Measurements from ENCODE around the gene ABCB11.
A peak's percentile ranks its signal among the peaks of the same experiment; 100 is the strongest.
"Not testable (repeated sequence)": the region's sequence is repeated elsewhere in the genome, so short reads cannot be mapped to it uniquely, and the experiment has no call there.

DNA sequence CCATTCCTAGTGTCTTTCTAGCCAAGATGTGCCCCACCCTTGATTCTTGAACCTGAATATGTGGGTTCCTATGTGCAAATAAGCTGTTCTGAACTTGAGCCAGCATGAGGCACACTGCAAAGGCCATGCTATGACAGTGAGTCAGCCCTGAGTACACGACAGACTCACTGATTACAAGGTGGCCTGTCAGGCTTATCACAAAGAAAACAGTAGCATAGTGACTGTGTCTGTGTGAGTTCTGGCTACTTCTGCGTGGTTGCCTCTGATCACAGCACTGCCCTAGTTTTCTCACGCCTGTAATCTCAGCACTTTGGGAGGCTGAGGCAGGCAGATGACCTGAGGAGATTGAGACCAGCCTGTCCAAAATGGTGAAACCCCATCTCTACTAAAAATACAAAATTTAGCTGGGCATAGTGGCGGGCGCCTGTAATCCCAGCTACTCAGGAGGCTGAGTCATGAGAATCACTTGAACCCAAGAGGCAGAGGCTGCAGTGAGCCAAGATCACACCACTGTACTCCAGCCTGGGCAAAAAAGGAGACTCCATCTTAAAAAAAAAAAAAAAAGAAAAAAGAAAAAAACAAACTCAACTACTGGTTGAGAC is 18.8 kb downstream of the ABCB11 start:
- TF ChIP-seq, protein P1, sequence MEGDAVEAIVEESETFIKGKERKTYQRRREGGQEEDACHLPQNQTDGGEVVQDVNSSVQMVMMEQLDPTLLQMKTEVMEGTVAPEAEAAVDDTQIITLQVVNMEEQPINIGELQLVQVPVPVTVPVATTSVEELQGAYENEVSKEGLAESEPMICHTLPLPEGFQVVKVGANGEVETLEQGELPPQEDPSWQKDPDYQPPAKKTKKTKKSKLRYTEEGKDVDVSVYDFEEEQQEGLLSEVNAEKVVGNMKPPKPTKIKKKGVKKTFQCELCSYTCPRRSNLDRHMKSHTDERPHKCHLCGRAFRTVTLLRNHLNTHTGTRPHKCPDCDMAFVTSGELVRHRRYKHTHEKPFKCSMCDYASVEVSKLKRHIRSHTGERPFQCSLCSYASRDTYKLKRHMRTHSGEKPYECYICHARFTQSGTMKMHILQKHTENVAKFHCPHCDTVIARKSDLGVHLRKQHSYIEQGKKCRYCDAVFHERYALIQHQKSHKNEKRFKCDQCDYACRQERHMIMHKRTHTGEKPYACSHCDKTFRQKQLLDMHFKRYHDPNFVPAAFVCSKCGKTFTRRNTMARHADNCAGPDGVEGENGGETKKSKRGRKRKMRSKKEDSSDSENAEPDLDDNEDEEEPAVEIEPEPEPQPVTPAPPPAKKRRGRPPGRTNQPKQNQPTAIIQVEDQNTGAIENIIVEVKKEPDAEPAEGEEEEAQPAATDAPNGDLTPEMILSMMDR (IDR thresholded peaks at IDR 0.05; ENCODE audit: low read depth, low read length, missing input control): not testable (repeated sequence)
- TF ChIP-seq YY1 (IDR thresholded peaks at IDR 0.05): peak; percentile 42
- TF ChIP-seq FOXA1 (IDR thresholded peaks at IDR 0.05): peak; percentile 83
- TF ChIP-seq, protein P2, sequence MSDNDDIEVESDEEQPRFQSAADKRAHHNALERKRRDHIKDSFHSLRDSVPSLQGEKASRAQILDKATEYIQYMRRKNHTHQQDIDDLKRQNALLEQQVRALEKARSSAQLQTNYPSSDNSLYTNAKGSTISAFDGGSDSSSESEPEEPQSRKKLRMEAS (IDR thresholded peaks at IDR 0.05): peak; percentile 55
- TF ChIP-seq RAD21 (IDR thresholded peaks at IDR 0.05): peak in 1 of 2 donors; percentile 31
- TF ChIP-seq, protein P3, sequence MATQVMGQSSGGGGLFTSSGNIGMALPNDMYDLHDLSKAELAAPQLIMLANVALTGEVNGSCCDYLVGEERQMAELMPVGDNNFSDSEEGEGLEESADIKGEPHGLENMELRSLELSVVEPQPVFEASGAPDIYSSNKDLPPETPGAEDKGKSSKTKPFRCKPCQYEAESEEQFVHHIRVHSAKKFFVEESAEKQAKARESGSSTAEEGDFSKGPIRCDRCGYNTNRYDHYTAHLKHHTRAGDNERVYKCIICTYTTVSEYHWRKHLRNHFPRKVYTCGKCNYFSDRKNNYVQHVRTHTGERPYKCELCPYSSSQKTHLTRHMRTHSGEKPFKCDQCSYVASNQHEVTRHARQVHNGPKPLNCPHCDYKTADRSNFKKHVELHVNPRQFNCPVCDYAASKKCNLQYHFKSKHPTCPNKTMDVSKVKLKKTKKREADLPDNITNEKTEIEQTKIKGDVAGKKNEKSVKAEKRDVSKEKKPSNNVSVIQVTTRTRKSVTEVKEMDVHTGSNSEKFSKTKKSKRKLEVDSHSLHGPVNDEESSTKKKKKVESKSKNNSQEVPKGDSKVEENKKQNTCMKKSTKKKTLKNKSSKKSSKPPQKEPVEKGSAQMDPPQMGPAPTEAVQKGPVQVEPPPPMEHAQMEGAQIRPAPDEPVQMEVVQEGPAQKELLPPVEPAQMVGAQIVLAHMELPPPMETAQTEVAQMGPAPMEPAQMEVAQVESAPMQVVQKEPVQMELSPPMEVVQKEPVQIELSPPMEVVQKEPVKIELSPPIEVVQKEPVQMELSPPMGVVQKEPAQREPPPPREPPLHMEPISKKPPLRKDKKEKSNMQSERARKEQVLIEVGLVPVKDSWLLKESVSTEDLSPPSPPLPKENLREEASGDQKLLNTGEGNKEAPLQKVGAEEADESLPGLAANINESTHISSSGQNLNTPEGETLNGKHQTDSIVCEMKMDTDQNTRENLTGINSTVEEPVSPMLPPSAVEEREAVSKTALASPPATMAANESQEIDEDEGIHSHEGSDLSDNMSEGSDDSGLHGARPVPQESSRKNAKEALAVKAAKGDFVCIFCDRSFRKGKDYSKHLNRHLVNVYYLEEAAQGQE (IDR thresholded peaks at IDR 0.05): peak; percentile 44
- TF ChIP-seq GABPA (IDR thresholded peaks at IDR 0.05 in 1 of 2, conservative IDR thresholded peaks at IDR 0.05 in 1 of 2); NR2F2 (IDR thresholded peaks at IDR 0.05): not testable (repeated sequence)
- TF ChIP-seq HNF4A (conservative IDR thresholded peaks at IDR 0.05): peak; percentile 33 to 66
- TF ChIP-seq RXRA (IDR thresholded peaks at IDR 0.05): peak; percentile 45 to 80
- TF ChIP-seq, protein P4, sequence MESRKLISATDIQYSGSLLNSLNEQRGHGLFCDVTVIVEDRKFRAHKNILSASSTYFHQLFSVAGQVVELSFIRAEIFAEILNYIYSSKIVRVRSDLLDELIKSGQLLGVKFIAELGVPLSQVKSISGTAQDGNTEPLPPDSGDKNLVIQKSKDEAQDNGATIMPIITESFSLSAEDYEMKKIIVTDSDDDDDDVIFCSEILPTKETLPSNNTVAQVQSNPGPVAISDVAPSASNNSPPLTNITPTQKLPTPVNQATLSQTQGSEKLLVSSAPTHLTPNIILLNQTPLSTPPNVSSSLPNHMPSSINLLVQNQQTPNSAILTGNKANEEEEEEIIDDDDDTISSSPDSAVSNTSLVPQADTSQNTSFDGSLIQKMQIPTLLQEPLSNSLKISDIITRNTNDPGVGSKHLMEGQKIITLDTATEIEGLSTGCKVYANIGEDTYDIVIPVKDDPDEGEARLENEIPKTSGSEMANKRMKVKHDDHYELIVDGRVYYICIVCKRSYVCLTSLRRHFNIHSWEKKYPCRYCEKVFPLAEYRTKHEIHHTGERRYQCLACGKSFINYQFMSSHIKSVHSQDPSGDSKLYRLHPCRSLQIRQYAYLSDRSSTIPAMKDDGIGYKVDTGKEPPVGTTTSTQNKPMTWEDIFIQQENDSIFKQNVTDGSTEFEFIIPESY (IDR thresholded peaks at IDR 0.05): not testable (repeated sequence)
